Right ventricle myocardium superior (tissue), 1 donor: Measurements from ENCODE around the gene SAMMSON. TPM values are rescaled to one million over a fixed set of nuclear protein-coding genes. Genes with fewer than 3 reads are reported as not detected.
A peak's percentile ranks its signal among the peaks of the same experiment; 100 is the strongest.

Experiments
- ATAC-seq: fragments of 200-7000 bp; cut with Tn5 transposase; one replicate; pipeline ENCODE4 v1.9.1; 2020; ENCODE audit warnings: mild to moderate bottlenecking; ENCODE audit not compliant: poor library complexity
- DNase-seq: peaks from one replicate; pipeline ENCODE4 v3.0.0-alpha.2; 2020
- intact Hi-C: fragments of 100-400 bp; cut with DNase I; formaldehyde crosslinking; loops from one replicate; pipeline ENCODE4 v1.11.2; 2022
- long read RNA-seq: library from polyadenylated mRNA; unstranded; transcript quantifications from one replicate; pipeline ENCODE4 v2.0.0, GENCODE V29; 2021
- total RNA-seq: library from RNA; stranded (reverse); fragmentation: NEBNext Ultra II Directional; extraction: Animal tissue kit (Norgen Biotek cat#: 25700); gene quantifications from one replicate; pipeline ENCODE4 v1.2.1, GENCODE V29; 2021
- donor health status: DM: no; HTN: yes; CAD: no; lungs with severe emphysema.

SAMMSON gene
- not detected for total RNA-seq
- long read RNA-seq: 0 reads

GRCh38 chr3:69999140-70000027, at the start of gene SAMMSON:
TSS of gene SAMMSON (plus strand) at chr3:69999733.
- intact Hi-C loops: no loop called here
- ATAC-seq: peak; percentile 71
- peak; percentile 52 for DNase-seq

GRCh38 chr3:69951616-69952015, 47.9 kb upstream of the SAMMSON start:
- ATAC-seq (no peak), DNase-seq (no peak)
- intact Hi-C loops: no loop called here

- DNase-seq: no peak
- ATAC-seq: no peak
- intact Hi-C loops: no loop called here
These were observed 40.0 kb upstream of the SAMMSON start for GRCh38 chr3:69959581-69959980.

- intact Hi-C loops: no loop called here
- ATAC-seq (no peak), DNase-seq (no peak)
These were observed 37.7 kb upstream of the SAMMSON start for GRCh38 chr3:69961706-69962439.

GRCh38 chr3:69963643-69964042, 35.9 kb upstream of the SAMMSON start:
- intact Hi-C loops: no loop called here
- ATAC-seq (no peak), DNase-seq (no peak)

- DNase-seq (no peak), ATAC-seq (no peak)
- intact Hi-C loops: no loop called here
These were observed 32.4 kb upstream of the SAMMSON start for GRCh38 chr3:69967156-69967555.

GRCh38 chr3:69970827-69971226, 28.7 kb upstream of the SAMMSON start:
- intact Hi-C loops: no loop called here
- ATAC-seq (peak; percentile 25), DNase-seq (no peak)

GRCh38 chr3:69972672-69973071, 26.9 kb upstream of the SAMMSON start:
- DNase-seq (no peak), ATAC-seq (no peak)
- intact Hi-C loops: no loop called here

GRCh38 chr3:69976021-69976420, 23.5 kb upstream of the SAMMSON start:
- DNase-seq (no peak), ATAC-seq (no peak)
- intact Hi-C loops: no loop called here

GRCh38 chr3:69983546-69984265, 15.8 kb upstream of the SAMMSON start:
- no peak for DNase-seq
- intact Hi-C loops: no loop called here
- no peak for ATAC-seq

GRCh38 chr3:69985266-69985665, 14.3 kb upstream of the SAMMSON start:
- intact Hi-C loops: no loop called here
- DNase-seq: no peak
- ATAC-seq: no peak

GRCh38 chr3:69986419-69986818, 13.1 kb upstream of the SAMMSON start:
- intact Hi-C loops: no loop called here
- DNase-seq: no peak
- ATAC-seq: no peak

GRCh38 chr3:69987833-69988232, 11.7 kb upstream of the SAMMSON start:
- intact Hi-C loops: no loop called here
- DNase-seq: no peak
- ATAC-seq: no peak

- DNase-seq: no peak
- no peak for ATAC-seq
- intact Hi-C loops: no loop called here
These were observed 5.8 kb upstream of the SAMMSON start for GRCh38 chr3:69993757-69994156.

- DNase-seq: no peak
- ATAC-seq: no peak
- intact Hi-C loops: no loop called here
These were observed 4.6 kb upstream of the SAMMSON start for GRCh38 chr3:69994919-69995318.

GRCh38 chr3:69997631-69998307, 1.8 kb upstream of the SAMMSON start:
- ATAC-seq: no peak
- intact Hi-C loops: no loop called here
- no peak for DNase-seq

- peak; percentile 21 for ATAC-seq
- no peak for DNase-seq
- intact Hi-C loops: no loop called here
These were observed 784 bp upstream of the SAMMSON start for GRCh38 chr3:69998759-69999139.

- intact Hi-C loops: no loop called here
- peak; percentile 10 for ATAC-seq
- DNase-seq: no peak
These were observed 486 bp downstream of the SAMMSON start for GRCh38 chr3:70000028-70000410.

- intact Hi-C loops: no loop called here
- ATAC-seq: no peak
These were observed 1.1 kb downstream of the SAMMSON start for GRCh38 chr3:70000563-70001081.

More at GRCh38 chr3:70000563-70001081, 1.1 kb downstream of the SAMMSON start:
- no peak for DNase-seq
